ENCODE measurements around the gene NRXN2.

The NRXN2 gene

GRCh38 chr11:64605244-64605560, 117.8 kb downstream of the NRXN2 start:
- no peak overlapping the region for H3K27ac ChIP-seq (ENCODE audit: extremely low read depth, low read depth, low read length)
- no peak overlapping the region for H3K4me3 ChIP-seq (ENCODE audit: low read depth, low read length)
- no peaks in the 10 kb centered on the region for H3K9me3 ChIP-seq (ENCODE audit: control insufficient read depth, insufficient read depth, low read depth, low read length)
- H3K36me3 ChIP-seq (ENCODE audit: control insufficient read depth in 2 of 2, insufficient read depth in 1 of 2, low read length in 2 of 2) = no peaks in the 10 kb centered on the region
- no peak for TF ChIP-seq ZNF629 (tag by site-specific recombination; IDR thresholded peaks at IDR 0.05)
- TF ChIP-seq ZNF548 (tag by site-specific recombination; IDR thresholded peaks at IDR 0.05) = no peak
- no peak for TF ChIP-seq ZNF184 (tag by site-specific recombination; IDR thresholded peaks at IDR 0.05)
- TF ChIP-seq SETDB1 (IDR thresholded peaks at IDR 0.05; ENCODE audit: insufficient read length, low read length) = no peak
- TF ChIP-seq ZNF132 (tag by site-specific recombination; IDR thresholded peaks at IDR 0.05; ENCODE audit: borderline replicate concordance) = no peak
- POLR2A ChIA-PET = no interaction called here
- CTCF ChIA-PET = no interaction called here
- H3K4me1 ChIP-seq (ENCODE audit: control insufficient read depth, insufficient read depth, low read length) = no peaks in the 10 kb centered on the region

GRCh38 chr11:64604458-64605243, 118.3 kb downstream of the NRXN2 start:
- Histone ChIP-seq H3K4me3 (ENCODE audit: low read depth, low read length) (no peak overlapping the region), H3K27ac (ENCODE audit: extremely low read depth, low read depth, low read length) (no peak overlapping the region), H3K4me1 (ENCODE audit: control insufficient read depth, insufficient read depth, low read length) (no peaks in the 10 kb centered on the region), H3K9me3 (ENCODE audit: control insufficient read depth, insufficient read depth, low read depth, low read length) (no peaks in the 10 kb centered on the region), H3K36me3 (ENCODE audit: control insufficient read depth in 2 of 2, insufficient read depth in 1 of 2, low read length in 2 of 2) (no peaks in the 10 kb centered on the region)
- CTCF ChIA-PET = no interaction called here
- TF ChIP-seq ZNF341 (tag by site-specific recombination; IDR thresholded peaks at IDR 0.05; ENCODE audit: low read depth) (no peak), ZNF518A (tag by site-specific recombination; conservative IDR thresholded peaks at IDR 0.05; ENCODE audit: low read depth) (no peak), ZNF223 (tag by site-specific recombination; IDR thresholded peaks at IDR 0.05) (no peak), ZNF148 (tag by site-specific recombination; IDR thresholded peaks at IDR 0.05; ENCODE audit: borderline replicate concordance) (no peak), ZBTB10 (tag by site-specific recombination; IDR thresholded peaks at IDR 0.05) (no peak), ZBTB11 (tag by site-specific recombination; conservative IDR thresholded peaks at IDR 0.05; ENCODE audit: low read depth) (no peak), ZFP69B (tag by site-specific recombination; IDR thresholded peaks at IDR 0.05) (no peak), YY2 (tag by site-specific recombination; IDR thresholded peaks at IDR 0.05) (no peak), BCL11B (tag by site-specific recombination; IDR thresholded peaks at IDR 0.05; ENCODE audit: low read depth) (no peak), ZNF169 (tag by site-specific recombination; IDR thresholded peaks at IDR 0.05) (no peak)
- POLR2A ChIA-PET = no interaction called here
